ENCODE results near the gene TBL3.

Gene TBL3

DNA sequence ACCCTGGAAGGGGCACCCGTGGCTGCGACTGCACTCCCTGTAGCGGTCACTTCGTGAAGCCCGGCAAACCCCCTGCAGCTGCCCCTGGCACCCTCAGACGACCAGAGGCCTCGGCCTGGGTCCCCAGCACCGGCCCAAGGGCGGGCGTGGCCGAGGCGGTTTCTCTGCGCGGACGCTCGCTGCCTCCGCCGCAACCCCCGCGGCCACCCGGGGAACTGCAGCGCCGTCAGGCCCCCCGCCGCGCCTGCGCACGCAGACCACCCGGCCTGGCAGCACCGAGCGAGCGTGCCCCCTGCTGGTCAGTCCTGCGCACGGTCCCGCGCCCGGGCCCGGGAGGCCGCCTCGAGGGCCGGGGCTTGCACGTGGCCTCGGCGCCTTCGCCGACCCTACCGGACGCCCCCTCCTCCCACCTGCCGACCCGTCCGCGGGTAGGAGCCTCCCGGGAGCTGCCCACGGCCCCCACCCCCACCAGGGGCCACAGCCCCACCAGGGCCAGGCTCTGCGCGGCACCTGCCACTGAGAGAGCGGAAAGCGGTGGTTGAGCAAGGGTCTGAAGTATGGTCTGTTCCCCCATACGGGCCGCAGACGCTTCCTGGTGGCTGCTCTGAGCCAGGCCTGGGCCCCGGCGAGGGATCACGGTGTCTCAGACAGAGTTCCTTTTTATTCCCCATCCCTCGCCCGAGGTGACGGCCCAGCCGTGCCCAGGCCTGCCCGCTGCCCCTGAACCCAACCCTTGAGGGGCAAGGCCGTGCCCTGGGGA lies 42.1 kb upstream of the TBL3 start:
- TF ChIP-seq, protein P1, sequence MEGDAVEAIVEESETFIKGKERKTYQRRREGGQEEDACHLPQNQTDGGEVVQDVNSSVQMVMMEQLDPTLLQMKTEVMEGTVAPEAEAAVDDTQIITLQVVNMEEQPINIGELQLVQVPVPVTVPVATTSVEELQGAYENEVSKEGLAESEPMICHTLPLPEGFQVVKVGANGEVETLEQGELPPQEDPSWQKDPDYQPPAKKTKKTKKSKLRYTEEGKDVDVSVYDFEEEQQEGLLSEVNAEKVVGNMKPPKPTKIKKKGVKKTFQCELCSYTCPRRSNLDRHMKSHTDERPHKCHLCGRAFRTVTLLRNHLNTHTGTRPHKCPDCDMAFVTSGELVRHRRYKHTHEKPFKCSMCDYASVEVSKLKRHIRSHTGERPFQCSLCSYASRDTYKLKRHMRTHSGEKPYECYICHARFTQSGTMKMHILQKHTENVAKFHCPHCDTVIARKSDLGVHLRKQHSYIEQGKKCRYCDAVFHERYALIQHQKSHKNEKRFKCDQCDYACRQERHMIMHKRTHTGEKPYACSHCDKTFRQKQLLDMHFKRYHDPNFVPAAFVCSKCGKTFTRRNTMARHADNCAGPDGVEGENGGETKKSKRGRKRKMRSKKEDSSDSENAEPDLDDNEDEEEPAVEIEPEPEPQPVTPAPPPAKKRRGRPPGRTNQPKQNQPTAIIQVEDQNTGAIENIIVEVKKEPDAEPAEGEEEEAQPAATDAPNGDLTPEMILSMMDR (IDR thresholded peaks at IDR 0.05; ENCODE audit: borderline replicate concordance, insufficient read depth, low read depth, low read length) = peak; percentile 98
- H3K4me3 ChIP-seq (ENCODE audit: low read depth, low read length) = peak overlapping the region; percentile 42

DNA sequence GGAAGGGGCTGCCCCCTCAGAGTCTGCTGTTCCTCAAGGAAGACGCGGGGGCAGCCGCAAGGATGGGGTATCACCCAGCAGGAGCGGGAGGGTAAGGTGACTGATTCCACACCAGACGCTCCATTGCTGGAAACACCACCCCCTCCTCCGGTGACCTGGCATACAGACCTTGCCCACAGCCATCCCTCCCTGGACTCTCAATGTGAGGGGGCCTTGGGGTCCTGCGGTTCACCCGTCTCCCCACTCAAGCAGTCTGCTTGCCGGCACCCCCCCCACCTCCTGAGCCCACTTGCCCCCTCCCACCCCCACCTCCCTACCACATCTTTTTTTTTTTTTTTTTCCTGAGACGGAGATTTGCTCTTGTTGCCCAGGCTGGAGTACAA lies 41.5 kb upstream of the TBL3 start:
- TF ChIP-seq, protein P1 (IDR thresholded peaks at IDR 0.05; ENCODE audit: borderline replicate concordance, insufficient read depth, low read depth, low read length) = no peak
- H3K4me3 ChIP-seq (ENCODE audit: low read depth, low read length) = no peak overlapping the region

DNA sequence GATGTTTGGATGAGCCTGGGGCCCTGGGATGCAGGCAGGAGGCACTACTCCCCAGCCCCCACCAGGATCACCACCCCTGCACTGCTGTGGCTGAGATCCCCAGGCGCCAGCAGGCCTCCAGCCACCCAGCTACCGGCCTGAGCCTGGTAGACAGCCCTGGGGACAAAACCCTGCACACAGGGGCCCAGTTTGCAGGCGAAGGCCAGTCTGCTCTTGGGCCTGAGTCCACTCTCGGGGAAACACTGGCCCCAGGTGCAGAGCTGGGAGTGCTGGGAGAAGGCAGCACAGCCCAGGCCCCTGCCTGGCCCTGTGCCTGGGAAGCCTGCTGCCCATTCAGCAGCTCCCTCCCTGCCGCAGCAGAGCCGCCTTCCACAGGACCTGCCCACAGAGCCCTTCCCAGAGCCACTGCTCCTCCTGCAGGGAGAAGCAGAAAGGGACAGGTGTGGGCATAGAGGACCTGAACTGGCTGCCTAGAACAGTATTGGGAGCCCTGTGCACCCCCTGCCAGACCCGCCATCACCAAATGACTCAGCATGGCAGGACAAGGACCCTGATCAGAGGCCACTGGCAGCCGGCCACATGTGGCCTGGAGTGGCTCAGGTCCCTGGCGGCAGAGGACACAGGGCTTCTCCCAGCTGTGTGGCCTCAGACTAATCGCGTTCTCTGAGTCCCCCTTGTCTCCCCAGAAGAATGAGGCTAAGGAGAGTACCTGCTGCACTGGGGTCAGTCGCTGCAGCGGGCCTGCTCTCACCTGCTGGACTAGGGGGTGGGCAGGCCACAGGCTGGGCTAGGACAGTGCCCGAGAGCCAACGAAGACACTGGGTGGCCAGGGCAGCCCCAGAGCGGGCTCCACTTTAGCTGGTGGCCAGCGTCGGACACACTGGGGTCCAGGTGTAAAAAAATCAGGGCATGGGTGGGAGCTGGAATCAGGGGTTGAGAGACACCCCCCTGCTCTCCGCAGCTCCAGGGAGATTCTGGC lies 39.5 kb upstream of the TBL3 start:
- H3K4me3 ChIP-seq (ENCODE audit: low read depth, low read length) = no peak overlapping the region
- TF ChIP-seq, protein P1 (IDR thresholded peaks at IDR 0.05; ENCODE audit: borderline replicate concordance, insufficient read depth, low read depth, low read length) = no peak

DNA sequence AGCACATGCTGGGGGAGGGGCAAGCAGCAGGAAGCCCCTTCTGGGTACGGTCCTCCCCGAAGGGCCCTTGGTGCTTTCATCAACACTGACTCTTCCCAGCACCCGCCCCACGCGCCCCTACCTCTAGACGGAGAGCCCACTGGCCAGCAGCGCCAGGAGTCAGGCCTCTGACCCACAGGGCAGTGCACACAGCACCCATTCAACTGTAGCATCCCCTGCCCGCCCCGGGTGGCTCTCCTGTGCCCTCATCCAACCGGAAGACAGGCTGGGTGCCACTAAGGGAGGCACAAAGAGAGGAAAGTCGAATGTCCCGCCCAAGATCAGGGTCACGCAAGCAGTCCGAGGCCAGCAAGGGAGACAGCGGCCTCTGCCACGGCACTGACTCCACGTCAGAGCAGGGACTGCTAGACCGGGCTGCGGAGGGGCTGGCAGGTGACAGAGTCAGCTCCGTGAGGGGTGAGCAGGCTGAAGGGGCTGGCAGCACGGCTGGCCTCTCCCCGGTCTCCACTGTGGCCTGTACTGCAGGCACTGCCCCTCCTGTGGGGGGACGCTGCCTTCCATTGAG lies 38.7 kb upstream of the TBL3 start:
- no peak overlapping the region for H3K4me3 ChIP-seq (ENCODE audit: low read depth, low read length)
- TF ChIP-seq, protein P1 (IDR thresholded peaks at IDR 0.05; ENCODE audit: borderline replicate concordance, insufficient read depth, low read depth, low read length) = no peak

DNA sequence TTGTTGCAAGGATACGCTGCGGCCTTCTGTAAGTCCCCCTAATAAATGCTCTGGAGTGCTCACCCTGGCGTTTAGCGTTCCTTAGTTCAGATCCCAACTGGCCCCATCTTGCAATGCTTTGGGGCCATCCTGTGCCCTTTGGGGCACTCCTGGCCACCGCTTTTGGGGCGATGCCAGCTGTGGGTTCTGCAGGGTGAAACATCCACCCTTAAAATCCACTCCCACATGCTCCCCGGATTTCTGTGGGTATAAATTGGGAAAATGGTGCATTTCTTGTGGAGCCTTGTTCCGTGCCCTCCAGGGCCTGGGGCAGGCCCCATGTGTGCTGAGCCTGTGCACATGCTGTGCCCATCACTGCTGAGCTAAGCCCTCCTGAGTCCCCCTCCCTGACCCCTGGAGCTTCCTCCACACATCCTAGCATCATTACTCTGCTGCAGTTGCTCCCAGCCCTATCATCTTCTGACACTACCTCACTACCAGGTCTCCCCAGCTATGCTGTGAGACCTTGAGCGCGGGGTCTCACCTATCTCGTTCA lies 34.8 kb upstream of the TBL3 start:
- no peak overlapping the region for H3K4me3 ChIP-seq (ENCODE audit: low read depth, low read length)
- TF ChIP-seq, protein P1 (IDR thresholded peaks at IDR 0.05; ENCODE audit: borderline replicate concordance, insufficient read depth, low read depth, low read length) = no peak

DNA sequence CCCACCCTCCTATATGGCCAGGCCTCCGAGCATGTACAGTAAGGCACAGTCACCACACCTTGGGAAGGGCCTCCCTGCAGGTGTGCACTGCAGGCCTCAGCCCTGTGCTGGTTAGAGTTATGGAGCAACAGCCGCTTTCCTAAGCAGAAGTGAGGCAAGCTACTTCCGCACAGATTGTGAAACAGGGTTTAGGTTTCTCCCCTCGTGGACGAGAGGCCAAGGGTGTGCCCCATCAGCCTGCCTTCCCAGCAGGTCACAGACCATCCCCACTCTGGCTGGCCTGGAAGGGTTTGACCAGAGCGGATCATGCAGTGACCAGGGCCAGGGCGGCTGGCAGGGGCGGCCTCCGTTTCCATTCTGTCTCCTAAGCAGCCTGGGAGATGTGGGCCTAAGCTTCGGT lies 33.5 kb upstream of the TBL3 start:
- no peak overlapping the region for H3K4me3 ChIP-seq (ENCODE audit: low read depth, low read length)
- TF ChIP-seq, protein P1 (IDR thresholded peaks at IDR 0.05; ENCODE audit: borderline replicate concordance, insufficient read depth, low read depth, low read length) = no peak
